SK-N-SH treated with all-trans-retinoic acid at 6 μM for 48 hours (cell line): ENCODE results near the gene DCAF5.
A peak's percentile ranks its signal among the peaks of the same experiment; 100 is the strongest.

Source experiments
- ATAC-seq: fragments of 200-7000 bp; cut with Tn5 transposase; 3 replicates; pipeline ENCODE4 v1.9.1; 2020; ENCODE audit warnings: mild to moderate bottlenecking, moderate library complexity
- ARNTL ChIP-seq: fragments of 450-650 bp; formaldehyde crosslinking; IDR thresholded peaks from 2 replicates; pipeline ENCODE4 v1.5.0; 2020; ENCODE audit warnings: low read depth, mild to moderate bottlenecking, moderate library complexity, borderline replicate concordance
- BACH2 ChIP-seq: fragments of 250-450 bp; sonication (Bioruptor Pico); IDR thresholded peaks from 2 replicates; pipeline ENCODE4 v1.9.0; 2021; ENCODE audit warnings: mild to moderate bottlenecking, borderline replicate concordance
- CREB5 ChIP-seq: fragments of 250-450 bp; sonication (Bioruptor Pico); IDR thresholded peaks from 2 replicates; pipeline ENCODE4 v1.5.1; 2020; ENCODE audit warnings: low read depth, mild to moderate bottlenecking, moderate library complexity
- CSDC2 ChIP-seq: fragments of 250-450 bp; sonication (Bioruptor Pico); IDR thresholded peaks from 2 replicates; pipeline ENCODE4 v1.5.0; 2020; ENCODE audit warnings: mild to moderate bottlenecking, moderate library complexity
- ESRRG ChIP-seq: fragments of 250-450 bp; sonication (Bioruptor Pico); IDR thresholded peaks from 2 replicates; pipeline ENCODE4 v1.6.1; 2021; ENCODE audit warnings: mild to moderate bottlenecking
- GLIS3 ChIP-seq: fragments of 250-450 bp; sonication (Bioruptor Pico); IDR thresholded peaks from 2 replicates; pipeline ENCODE4 v1.5.0; 2020; ENCODE audit warnings: mild to moderate bottlenecking, moderate library complexity
- ISL1 ChIP-seq: fragments of 250-450 bp; sonication (Bioruptor Pico); IDR thresholded peaks from 2 replicates; pipeline ENCODE4 v2.1.2; 2022; ENCODE audit warnings: mild to moderate bottlenecking, moderate library complexity
- OSR1 ChIP-seq: fragments of 250-450 bp; sonication (Bioruptor Pico); IDR thresholded peaks from 2 replicates; pipeline ENCODE4 v1.8.0; 2022; ENCODE audit warnings: moderate library complexity, mild to moderate bottlenecking, inconsistent platforms
- PPARA ChIP-seq: fragments of 250-450 bp; sonication (Bioruptor Pico); IDR thresholded peaks from 2 replicates; pipeline ENCODE4 v1.5.0; 2020; ENCODE audit warnings: mild to moderate bottlenecking, borderline replicate concordance
- RARB ChIP-seq: fragments of 250-450 bp; sonication (Bioruptor Pico); IDR thresholded peaks from 2 replicates; pipeline ENCODE4 v1.8.0; 2021; ENCODE audit warnings: mild to moderate bottlenecking, moderate library complexity
- SNAI2 ChIP-seq: fragments of 250-450 bp; sonication (Bioruptor Pico); IDR thresholded peaks from 2 replicates; pipeline ENCODE4 v1.5.0; 2020; ENCODE audit warnings: mild to moderate bottlenecking, moderate library complexity
- TCF4 ChIP-seq: fragments of 250-450 bp; sonication (Bioruptor Pico); IDR thresholded peaks from 2 replicates; pipeline ENCODE4 v1.8.0; 2021; ENCODE audit warnings: mild to moderate bottlenecking, moderate library complexity, borderline replicate concordance
- TOX ChIP-seq: fragments of 250-450 bp; sonication (Bioruptor Pico); IDR thresholded peaks from 2 replicates; pipeline ENCODE4 v1.8.0; 2021; ENCODE audit warnings: mild to moderate bottlenecking, moderate library complexity, borderline replicate concordance
- ZC3H10 ChIP-seq: fragments of 250-450 bp; sonication (Bioruptor Pico); IDR thresholded peaks from 2 replicates; pipeline ENCODE4 v1.5.1; 2021; ENCODE audit warnings: mild to moderate bottlenecking, moderate library complexity
- ZFP3 ChIP-seq: fragments of 250-450 bp; sonication (Bioruptor Pico); IDR thresholded peaks from 2 replicates; pipeline ENCODE4 v1.5.0; 2020; ENCODE audit warnings: mild to moderate bottlenecking, moderate library complexity
- ZFP30 ChIP-seq: fragments of 450-650 bp; formaldehyde crosslinking; IDR thresholded peaks from 2 replicates; pipeline ENCODE4 v1.5.0; 2022; ENCODE audit warnings: mild to moderate bottlenecking, moderate library complexity
- ZNF565 ChIP-seq: fragments of 450-650 bp; formaldehyde crosslinking; conservative IDR thresholded peaks from 2 replicates; pipeline ENCODE4 v1.5.0; 2020; ENCODE audit warnings: low read depth, mild to moderate bottlenecking, moderate library complexity
- ZNF70 ChIP-seq: fragments of 450-650 bp; formaldehyde crosslinking; IDR thresholded peaks from 2 replicates; pipeline ENCODE4 v1.5.0; 2020; ENCODE audit warnings: mild to moderate bottlenecking, moderate library complexity
- ZNF8 ChIP-seq: fragments of 450-650 bp; formaldehyde crosslinking; IDR thresholded peaks from 2 replicates; pipeline ENCODE4 v1.5.0; 2020; ENCODE audit warnings: mild to moderate bottlenecking, moderate library complexity
- TF ChIP-seq, protein P1 (sequence below): fragments of 250-450 bp; sonication (Bioruptor Pico); IDR thresholded peaks from 2 replicates; pipeline ENCODE4 v1.5.0; 2020; ENCODE audit warnings: mild to moderate bottlenecking, moderate library complexity
- TF ChIP-seq, protein P2 (sequence below): fragments of 250-450 bp; sonication (Bioruptor Pico); IDR thresholded peaks from 2 replicates; pipeline ENCODE4 v1.8.0; 2020; ENCODE audit warnings: mild to moderate bottlenecking, moderate library complexity, borderline replicate concordance
- TF ChIP-seq, protein P3 (sequence below): fragments of 250-450 bp; sonication (Bioruptor Pico); IDR thresholded peaks from 2 replicates; pipeline ENCODE4 v1.5.1; 2021; ENCODE audit warnings: mild to moderate bottlenecking, moderate library complexity
- TF ChIP-seq, protein P4 (sequence below): fragments of 250-450 bp; sonication (Bioruptor Pico); IDR thresholded peaks from 2 replicates; pipeline ENCODE4 v1.8.0; 2021; ENCODE audit warnings: low read depth, mild to moderate bottlenecking, moderate library complexity, borderline replicate concordance

DCAF5 gene

GRCh38 chr14:69129264-69129880 is 23.5 kb downstream of the DCAF5 start:
- no peak for TF ChIP-seq GLIS3 (CRISPR knock-in tag)
- TF ChIP-seq ZNF70 (CRISPR knock-in tag) = no peak
- TF ChIP-seq BACH2 (CRISPR knock-in tag) = no peak
- TF ChIP-seq TCF4 = no peak
- peak; percentile 88 for ATAC-seq

- TF ChIP-seq ZFP3 (no peak), OSR1 (no peak), CSDC2 (no peak), ZFP30 (CRISPR knock-in tag) (no peak), ESRRG (CRISPR knock-in tag) (no peak), ZNF8 (no peak), GLIS3 (CRISPR knock-in tag) (no peak), ARNTL (no peak), CREB5 (CRISPR knock-in tag) (no peak)
- TF ChIP-seq, protein P1, sequence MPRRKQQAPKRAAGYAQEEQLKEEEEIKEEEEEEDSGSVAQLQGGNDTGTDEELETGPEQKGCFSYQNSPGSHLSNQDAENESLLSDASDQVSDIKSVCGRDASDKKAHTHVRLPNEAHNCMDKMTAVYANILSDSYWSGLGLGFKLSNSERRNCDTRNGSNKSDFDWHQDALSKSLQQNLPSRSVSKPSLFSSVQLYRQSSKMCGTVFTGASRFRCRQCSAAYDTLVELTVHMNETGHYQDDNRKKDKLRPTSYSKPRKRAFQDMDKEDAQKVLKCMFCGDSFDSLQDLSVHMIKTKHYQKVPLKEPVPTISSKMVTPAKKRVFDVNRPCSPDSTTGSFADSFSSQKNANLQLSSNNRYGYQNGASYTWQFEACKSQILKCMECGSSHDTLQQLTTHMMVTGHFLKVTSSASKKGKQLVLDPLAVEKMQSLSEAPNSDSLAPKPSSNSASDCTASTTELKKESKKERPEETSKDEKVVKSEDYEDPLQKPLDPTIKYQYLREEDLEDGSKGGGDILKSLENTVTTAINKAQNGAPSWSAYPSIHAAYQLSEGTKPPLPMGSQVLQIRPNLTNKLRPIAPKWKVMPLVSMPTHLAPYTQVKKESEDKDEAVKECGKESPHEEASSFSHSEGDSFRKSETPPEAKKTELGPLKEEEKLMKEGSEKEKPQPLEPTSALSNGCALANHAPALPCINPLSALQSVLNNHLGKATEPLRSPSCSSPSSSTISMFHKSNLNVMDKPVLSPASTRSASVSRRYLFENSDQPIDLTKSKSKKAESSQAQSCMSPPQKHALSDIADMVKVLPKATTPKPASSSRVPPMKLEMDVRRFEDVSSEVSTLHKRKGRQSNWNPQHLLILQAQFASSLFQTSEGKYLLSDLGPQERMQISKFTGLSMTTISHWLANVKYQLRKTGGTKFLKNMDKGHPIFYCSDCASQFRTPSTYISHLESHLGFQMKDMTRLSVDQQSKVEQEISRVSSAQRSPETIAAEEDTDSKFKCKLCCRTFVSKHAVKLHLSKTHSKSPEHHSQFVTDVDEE (CRISPR knock-in tag) = no peak
- TF ChIP-seq, protein P2, sequence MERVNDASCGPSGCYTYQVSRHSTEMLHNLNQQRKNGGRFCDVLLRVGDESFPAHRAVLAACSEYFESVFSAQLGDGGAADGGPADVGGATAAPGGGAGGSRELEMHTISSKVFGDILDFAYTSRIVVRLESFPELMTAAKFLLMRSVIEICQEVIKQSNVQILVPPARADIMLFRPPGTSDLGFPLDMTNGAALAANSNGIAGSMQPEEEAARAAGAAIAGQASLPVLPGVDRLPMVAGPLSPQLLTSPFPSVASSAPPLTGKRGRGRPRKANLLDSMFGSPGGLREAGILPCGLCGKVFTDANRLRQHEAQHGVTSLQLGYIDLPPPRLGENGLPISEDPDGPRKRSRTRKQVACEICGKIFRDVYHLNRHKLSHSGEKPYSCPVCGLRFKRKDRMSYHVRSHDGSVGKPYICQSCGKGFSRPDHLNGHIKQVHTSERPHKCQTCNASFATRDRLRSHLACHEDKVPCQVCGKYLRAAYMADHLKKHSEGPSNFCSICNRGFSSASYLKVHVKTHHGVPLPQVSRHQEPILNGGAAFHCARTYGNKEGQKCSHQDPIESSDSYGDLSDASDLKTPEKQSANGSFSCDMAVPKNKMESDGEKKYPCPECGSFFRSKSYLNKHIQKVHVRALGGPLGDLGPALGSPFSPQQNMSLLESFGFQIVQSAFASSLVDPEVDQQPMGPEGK (CRISPR knock-in tag) = no peak
- TF ChIP-seq, protein P3, sequence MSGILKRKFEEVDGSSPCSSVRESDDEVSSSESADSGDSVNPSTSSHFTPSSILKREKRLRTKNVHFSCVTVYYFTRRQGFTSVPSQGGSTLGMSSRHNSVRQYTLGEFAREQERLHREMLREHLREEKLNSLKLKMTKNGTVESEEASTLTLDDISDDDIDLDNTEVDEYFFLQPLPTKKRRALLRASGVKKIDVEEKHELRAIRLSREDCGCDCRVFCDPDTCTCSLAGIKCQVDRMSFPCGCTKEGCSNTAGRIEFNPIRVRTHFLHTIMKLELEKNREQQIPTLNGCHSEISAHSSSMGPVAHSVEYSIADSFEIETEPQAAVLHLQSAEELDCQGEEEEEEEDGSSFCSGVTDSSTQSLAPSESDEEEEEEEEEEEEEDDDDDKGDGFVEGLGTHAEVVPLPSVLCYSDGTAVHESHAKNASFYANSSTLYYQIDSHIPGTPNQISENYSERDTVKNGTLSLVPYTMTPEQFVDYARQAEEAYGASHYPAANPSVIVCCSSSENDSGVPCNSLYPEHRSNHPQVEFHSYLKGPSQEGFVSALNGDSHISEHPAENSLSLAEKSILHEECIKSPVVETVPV = no peak
- TF ChIP-seq, protein P4, sequence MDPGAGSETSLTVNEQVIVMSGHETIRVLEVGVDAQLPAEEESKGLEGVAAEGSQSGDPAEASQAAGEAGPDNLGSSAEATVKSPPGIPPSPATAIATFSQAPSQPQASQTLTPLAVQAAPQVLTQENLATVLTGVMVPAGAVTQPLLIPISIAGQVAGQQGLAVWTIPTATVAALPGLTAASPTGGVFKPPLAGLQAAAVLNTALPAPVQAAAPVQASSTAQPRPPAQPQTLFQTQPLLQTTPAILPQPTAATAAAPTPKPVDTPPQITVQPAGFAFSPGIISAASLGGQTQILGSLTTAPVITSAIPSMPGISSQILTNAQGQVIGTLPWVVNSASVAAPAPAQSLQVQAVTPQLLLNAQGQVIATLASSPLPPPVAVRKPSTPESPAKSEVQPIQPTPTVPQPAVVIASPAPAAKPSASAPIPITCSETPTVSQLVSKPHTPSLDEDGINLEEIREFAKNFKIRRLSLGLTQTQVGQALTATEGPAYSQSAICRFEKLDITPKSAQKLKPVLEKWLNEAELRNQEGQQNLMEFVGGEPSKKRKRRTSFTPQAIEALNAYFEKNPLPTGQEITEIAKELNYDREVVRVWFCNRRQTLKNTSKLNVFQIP (CRISPR knock-in tag) = no peak
- no peak for ATAC-seq
Observed at GRCh38 chr14:69118305-69118704, 34.6 kb downstream of the DCAF5 start.

DNA sequence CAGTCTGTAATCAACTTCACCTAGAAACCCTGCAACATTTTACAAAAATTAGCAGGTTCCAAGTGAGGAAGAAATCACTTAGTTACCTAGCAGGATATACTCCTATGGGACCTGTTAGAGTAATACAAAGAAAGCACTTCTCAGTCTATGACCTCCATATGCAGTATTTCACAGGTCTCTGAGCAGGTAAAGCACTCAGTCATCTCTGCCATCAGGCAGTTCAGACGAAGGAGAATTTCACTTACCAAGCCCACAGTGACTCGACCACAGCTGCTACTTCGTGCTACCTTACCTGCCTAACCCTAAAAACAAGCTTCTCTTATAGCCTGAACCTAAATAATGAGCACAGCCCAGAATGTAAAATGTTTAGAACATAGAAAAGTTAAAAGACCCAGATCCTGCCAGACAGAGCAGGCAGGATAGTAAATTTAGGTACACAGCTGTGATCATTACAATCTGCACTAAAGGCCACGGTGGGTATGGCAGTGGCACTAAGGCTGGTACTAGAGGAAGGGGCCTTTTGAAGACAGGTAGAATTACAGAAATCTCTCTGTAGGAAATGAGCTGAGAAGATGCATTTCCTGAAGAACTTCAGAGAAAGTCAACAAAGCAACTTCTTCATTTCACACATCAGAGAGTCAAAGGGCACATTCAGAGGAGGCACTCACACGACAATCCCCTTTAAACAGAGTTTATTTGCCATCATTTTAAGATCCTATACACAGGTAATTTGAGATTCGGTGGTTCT is 35.7 kb downstream of the DCAF5 start:
- no peak for ATAC-seq
- TF ChIP-seq ZC3H10 (CRISPR knock-in tag) = no peak
- TF ChIP-seq OSR1 = no peak
- TF ChIP-seq TOX = no peak

DNA sequence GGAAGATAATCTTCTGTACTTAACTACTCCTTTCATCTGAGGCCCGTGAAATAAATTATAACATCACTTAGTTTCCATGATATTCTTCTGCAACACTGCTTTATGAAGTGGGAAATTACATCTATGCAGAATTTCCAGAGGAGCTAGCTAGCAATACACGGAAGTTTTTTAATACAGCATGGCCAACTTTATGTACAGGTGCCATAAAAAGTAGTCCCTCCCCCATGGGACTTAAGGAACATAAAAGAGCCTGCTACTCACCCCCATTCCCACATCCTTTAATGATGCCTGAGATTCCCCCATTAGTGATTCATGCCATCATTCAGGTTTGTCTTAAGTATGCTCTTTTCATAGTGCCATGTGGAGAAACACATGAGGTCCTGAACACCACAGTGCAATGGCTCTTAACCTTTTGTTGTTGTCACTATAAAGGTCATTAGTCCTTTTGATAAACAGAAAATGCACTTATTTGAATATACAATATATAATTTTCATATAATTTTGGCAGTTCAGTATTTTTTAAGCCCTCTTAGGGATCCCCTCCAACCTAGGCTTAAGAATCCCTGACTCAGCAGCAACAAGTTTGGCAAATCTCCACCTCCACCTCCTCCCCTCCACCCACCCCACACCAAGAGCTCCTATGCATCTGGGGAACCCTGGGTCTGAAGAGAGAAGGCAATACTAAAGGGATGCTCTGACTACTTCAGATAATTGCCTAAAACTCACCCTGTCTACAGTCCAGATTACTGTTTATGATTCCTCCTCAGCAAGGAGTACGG is 37.3 kb downstream of the DCAF5 start:
- no peak for ATAC-seq
- TF ChIP-seq, protein P3 = no peak
- TF ChIP-seq GLIS3 (CRISPR knock-in tag) = no peak
- TF ChIP-seq RARB (CRISPR knock-in tag) = no peak
- TF ChIP-seq ARNTL = no peak
- TF ChIP-seq ZNF565 (CRISPR knock-in tag) = no peak
- TF ChIP-seq, protein P4 (CRISPR knock-in tag) = no peak
- no peak for TF ChIP-seq ZFP30 (CRISPR knock-in tag)
- TF ChIP-seq ISL1 = no peak
- no peak for TF ChIP-seq SNAI2 (CRISPR knock-in tag)
- no peak for TF ChIP-seq TCF4
- no peak for TF ChIP-seq TOX
- TF ChIP-seq ZFP3 = no peak
- no peak for TF ChIP-seq PPARA (CRISPR knock-in tag)
